NB4 (cell line): Measurements from ENCODE around the gene GCSAML.

Experiments used
- CTCF ChIP-seq: IDR thresholded peaks from one replicate; pipeline ENCODE4 v1.5.1; 2012; ENCODE audit warnings: low read depth, low read length
- MYC ChIP-seq: IDR thresholded peaks from 2 replicates; pipeline ENCODE4 v1.6.1; 2011; ENCODE audit warnings: low read depth, low read length
- POLR2A ChIP-seq: IDR thresholded peaks from 2 replicates; pipeline ENCODE4 v1.6.1; 2011; ENCODE audit warnings: mild to moderate bottlenecking; ENCODE audit not compliant: insufficient read length; ENCODE audit errors: extremely low read depth

- TF ChIP-seq CTCF (no peak), POLR2A (no peak), MYC (no peak)
These were observed 25.3 kb downstream of the GCSAML start for GRCh38 chr1:247574236-247574635.
